ENCODE measurements around the gene PON1. TPM values are rescaled to one million over a fixed set of nuclear protein-coding genes. Genes with fewer than 3 reads are reported as not detected.

Gene PON1
- total and polyA plus RNA-seq, 2 of the 8 experiments (the other 6 are each of a cell fraction or from before 2014, with no cell fraction given): not detected

DNA sequence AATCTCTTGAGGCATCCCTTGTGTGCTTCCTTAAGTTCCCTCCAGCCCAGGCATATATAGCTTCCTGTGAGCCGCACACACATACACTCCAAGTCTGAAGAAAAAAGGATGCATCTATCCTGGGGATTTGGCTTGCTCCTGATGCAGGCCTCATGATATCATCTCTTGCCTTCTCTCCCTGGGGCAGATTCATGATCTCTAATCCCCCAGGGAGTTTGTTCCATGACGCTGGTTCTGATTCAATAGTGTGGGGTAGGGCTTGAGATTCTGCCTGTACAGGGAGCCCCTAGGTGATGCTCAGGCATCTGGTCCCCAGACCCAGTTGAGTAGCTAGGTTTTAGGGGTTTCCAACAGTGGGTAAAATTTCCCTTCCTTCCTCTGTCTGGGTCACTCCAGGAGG, 1.5 kb downstream of the PON1 start:
- Histone ChIP-seq H2BK120ac (replicated peaks; ENCODE audit: low read depth, low read length) (no peak overlapping the region), H2BK20ac (ENCODE audit: low read length) (no peak overlapping the region), H2AFZ (ENCODE audit: low read length) (no peak overlapping the region), H4K91ac (replicated peaks; ENCODE audit: insufficient read length, low read length) (no peak overlapping the region), H3K23ac (ENCODE audit: insufficient read length) (no peak overlapping the region), H3K14ac (ENCODE audit: insufficient read length) (no peak overlapping the region), H3K23me2 (ENCODE audit: low read depth, low read length) (no peaks in the 10 kb centered on the region), H3K9ac (replicated peaks in 1 of 4; ENCODE audit: extremely low read depth in 1 of 4, low read depth in 3 of 4, low read length in 3 of 4) (no peak overlapping the region), H3K27ac (ENCODE audit: low read depth, low read length) (no peak overlapping the region), H2BK12ac (ENCODE audit: low read depth, low read length) (no peak overlapping the region), H3K79me2 (ENCODE audit: control insufficient read depth in 1 of 2, insufficient read depth in 2 of 2, low read length in 2 of 2) (no peaks in the 10 kb centered on the region), H4K5ac (ENCODE audit: insufficient read length, low read depth, low read length) (no peak overlapping the region), H3K56ac (replicated peaks; ENCODE audit: insufficient read length, low read depth, low read length) (no peak overlapping the region), H3K18ac (ENCODE audit: extremely low read depth, low read length) (no peak overlapping the region), H3K4me3 (ENCODE audit: extremely low read depth in 1 of 4, insufficient read depth in 2 of 4, low read depth in 3 of 4, low read length in 4 of 4) (no peak overlapping the region), H3K4me1 (replicated peaks in 1 of 4; ENCODE audit: control insufficient read depth in 3 of 4, insufficient read depth in 4 of 4, low read length in 3 of 4) (peaks cover 0 to 7% (median 1%) of the 10 kb centered on the region in 4 experiments; a peak in 2 of 7 replicates), H4K20me1 (replicated peaks in 1 of 2; ENCODE audit: control insufficient read depth in 1 of 2, insufficient read depth in 2 of 2, low read length in 2 of 2) (no peaks in the 10 kb centered on the region), H2AK5ac (ENCODE audit: low read depth, low read length) (no peak overlapping the region), H2BK15ac (ENCODE audit: low read length) (no peak overlapping the region), H2BK5ac (ENCODE audit: low read depth, low read length) (no peak overlapping the region), H3K4ac (replicated peaks; ENCODE audit: insufficient read length, low read depth, low read length) (no peak overlapping the region), H3K79me1 (ENCODE audit: low read depth, low read length) (no peaks in the 10 kb centered on the region), H3K27me3 (replicated peaks in 1 of 4; ENCODE audit: control insufficient read depth in 3 of 4, extremely low read depth in 1 of 4, insufficient read depth in 3 of 4, low read length in 3 of 4) (no peaks in the 10 kb centered on the region; a peak in 1 of 7 replicates), H3K36me3 (ENCODE audit: control insufficient read depth in 2 of 4, insufficient read depth in 4 of 4, low read length in 3 of 4) (no peaks in the 10 kb centered on the region), H3K9me3 (ENCODE audit: insufficient read depth in 2 of 2, low read depth in 1 of 2, low read length in 1 of 2) (no peaks in the 10 kb centered on the region), H4K8ac (ENCODE audit: extremely low read depth, insufficient read depth, low read length) (no peak overlapping the region), H3K4me2 (ENCODE audit: insufficient read depth in 1 of 2, low read depth in 2 of 2, low read length in 2 of 2) (no peak overlapping the region)
- ChIA-PET POLR2A (ENCODE audit: partially characterized antibody) (no interaction called here), CTCF (ENCODE audit: partially characterized antibody) (interaction anchor here (0.8 kb wide), 1 partner anchor 153 kb away, joined by 4 read pairs; no protein-coding TSS in a partner anchor)
- 100% methylated on average over 2 of the region's 2 CpGs; no CpG with 5 or more reads in 1 of the 2 experiments for WGBS, 2 experiments (ENCODE audit: extremely low coverage in 1 of 2, insufficient coverage in 1 of 2, insufficient read length in 1 of 2, insufficient replicate concordance in 2 of 2, low coverage in 1 of 2, low lambda C conversion rate in 2 of 2, missing lambda C conversion rate in 1 of 2)
- no peak for FAIRE-seq
- DNase-seq (ENCODE audit: low read depth in 1 of 2, low spot score in 2 of 2): no peak
- TF ChIP-seq TAF7 (optimal IDR thresholded peaks at IDR 0.05; ENCODE audit: borderline replicate concordance, low read depth, low read length) (no peak), POLR2AphosphoS5 (IDR thresholded peaks at IDR 0.05; ENCODE audit: low read depth, low read length) (no peak), HDAC6 (IDR thresholded peaks at IDR 0.05; ENCODE audit: low read depth, low read length) (no peak), TCF12 (IDR thresholded peaks at IDR 0.05; ENCODE audit: low read depth, low read length) (no peak), SUZ12 (IDR thresholded peaks at IDR 0.05; ENCODE audit: low read length) (no peak), CHD1 (IDR thresholded peaks at IDR 0.05; ENCODE audit: low read depth, low read length) (no peak), ATF2 (IDR thresholded peaks at IDR 0.05; ENCODE audit: low read length) (no peak), EZH2 (IDR thresholded peaks at IDR 0.05; ENCODE audit: low read depth, low read length, severe bottlenecking) (no peak), NANOG (IDR thresholded peaks at IDR 0.05; ENCODE audit: insufficient read depth, low read depth, low read length, poor library complexity, severe bottlenecking) (no peak), YY1 (IDR thresholded peaks at IDR 0.05; ENCODE audit: low read depth, low read length) (no peak), SP4 (IDR thresholded peaks at IDR 0.05; ENCODE audit: low read length) (no peak), RAD21 (IDR thresholded peaks at IDR 0.05 in 1 of 2, conservative IDR thresholded peaks at IDR 0.05 in 1 of 2; ENCODE audit: low read depth in 2 of 2, low read length in 2 of 2) (no peak), GABPA (IDR thresholded peaks at IDR 0.05; ENCODE audit: borderline replicate concordance, insufficient read depth, low read length) (no peak)

Data from H1 (cell line).